Neural cell (in vitro differentiated cells): ENCODE results near the gene RIPPLY3. TPM values are rescaled to one million over a fixed set of nuclear protein-coding genes. Genes with fewer than 3 reads are reported as not detected.
A peak's percentile ranks its signal among the peaks of the same experiment; 100 is the strongest.

Experiments
- H2AFZ ChIP-seq: fragments of 200-600, 300-800 bp; sonication (generic), shearing (Covaris generic); 2 replicates; pipeline ENCODE4 v1.6.0; 2014; ENCODE audit warnings: low read depth, mild to moderate bottlenecking, antibody characterized with exemption, low read length, moderate library complexity
- H3F3A ChIP-seq: fragments of 200-600 bp; shearing (Covaris generic); 2 replicates; pipeline ENCODE4 v1.6.1; 2016; ENCODE audit warnings: mild to moderate bottlenecking, moderate library complexity, mixed read lengths, antibody characterized with exemption, low read length; ENCODE audit not compliant: insufficient read depth, poor library complexity, severe bottlenecking
- H3K27ac ChIP-seq: fragments of 200-600, 300-800 bp; sonication (generic), shearing (Covaris generic); 2 replicates; pipeline ENCODE4 v1.5.1; 2014; ENCODE audit warnings: mild to moderate bottlenecking, low read length, moderate library complexity
- H3K27me3 ChIP-seq: fragments of 300-800, 200-600 bp; sonication (generic), shearing (Covaris generic); 2 replicates; pipeline ENCODE4 v1.6.0; 2014; ENCODE audit warnings: mild to moderate bottlenecking, low read depth, low read length, moderate library complexity; ENCODE audit not compliant: insufficient read depth
- H3K36me3 ChIP-seq: fragments of 300-800, 200-600 bp; sonication (generic), shearing (Covaris generic); 2 replicates; pipeline ENCODE4 v1.5.1; 2014; ENCODE audit warnings: mild to moderate bottlenecking, antibody characterized with exemption, low read length, moderate library complexity; ENCODE audit not compliant: insufficient read depth
- H3K4me2 ChIP-seq: fragments of 300-800, 200-600 bp; sonication (generic), shearing (Covaris generic); 2 replicates; pipeline ENCODE4 v1.6.0; 2014; ENCODE audit warnings: mild to moderate bottlenecking, low read length
- H3K4me3 ChIP-seq: fragments of 300-800, 200-600 bp; sonication (generic), shearing (Covaris generic); 2 replicates; pipeline ENCODE4 v1.5.1; 2014; ENCODE audit warnings: mild to moderate bottlenecking, low read length, moderate library complexity
- H3K79me2 ChIP-seq: fragments of 200-600 bp; shearing (Covaris generic); replicated peaks from 2 replicates; pipeline ENCODE4 v1.6.0; 2014; ENCODE audit warnings: mild to moderate bottlenecking, low read length, moderate library complexity; ENCODE audit not compliant: insufficient read depth
- H3K9ac ChIP-seq: fragments of 300-800, 200-600 bp; sonication (generic), shearing (Covaris generic); 2 replicates; pipeline ENCODE4 v1.6.1; 2016; ENCODE audit warnings: mild to moderate bottlenecking, low read length, mixed read lengths
- H3K9me2 ChIP-seq: fragments of 200-600 bp; shearing (Covaris generic); 2 replicates; pipeline ENCODE4 v1.6.1; 2016; ENCODE audit warnings: mild to moderate bottlenecking, low read length, mixed read lengths; ENCODE audit not compliant: insufficient read depth
- H3K9me3 ChIP-seq: fragments of 200-600, 300-800 bp; sonication (generic), shearing (Covaris generic); 2 replicates; pipeline ENCODE4 v1.6.1; 2016; ENCODE audit warnings: mild to moderate bottlenecking, mixed run types, low read length, moderate library complexity, mixed read lengths
- H4K20me1 ChIP-seq: fragments of 200-600 bp; shearing (Covaris generic); 2 replicates; pipeline ENCODE4 v1.6.1; 2016; ENCODE audit warnings: mild to moderate bottlenecking, mixed run types; ENCODE audit not compliant: insufficient read depth
- CTCF ChIP-seq: fragments of 450-650 bp; IDR thresholded peaks from 2 replicates; pipeline ENCODE4 v1.5.1; 2014; ENCODE audit warnings: antibody characterized with exemption, mild to moderate bottlenecking, moderate library complexity; ENCODE audit not compliant: poor library complexity, severe bottlenecking
- EP300 ChIP-seq: fragments of 450-650 bp; conservative IDR thresholded peaks from 2 replicates; pipeline ENCODE4 v1.6.1; 2014; ENCODE audit warnings: antibody characterized with exemption, mild to moderate bottlenecking, moderate library complexity; ENCODE audit not compliant: poor library complexity, severe bottlenecking
- EZH2 ChIP-seq: fragments of 200-600, 300-800 bp; shearing (Covaris generic), sonication (generic); IDR thresholded peaks from 2 replicates; pipeline ENCODE4 v1.6.1; 2014; ENCODE audit warnings: antibody characterized with exemption, low read length, borderline replicate concordance, mild to moderate bottlenecking; ENCODE audit not compliant: insufficient read depth, poor library complexity, severe bottlenecking
- MXI1 ChIP-seq: fragments of 450-650 bp; conservative IDR thresholded peaks from 2 replicates; pipeline ENCODE4 v1.6.1; 2014; ENCODE audit warnings: antibody characterized with exemption, mild to moderate bottlenecking; ENCODE audit not compliant: poor library complexity, severe bottlenecking
- POLR2AphosphoS5 ChIP-seq: IDR thresholded peaks from 2 replicates; pipeline ENCODE4 v1.6.1; 2012
- RAD21 ChIP-seq: fragments of 450-650 bp; conservative IDR thresholded peaks from 2 replicates; pipeline ENCODE4 v1.6.1; 2014; ENCODE audit warnings: antibody characterized with exemption, mild to moderate bottlenecking, moderate library complexity
- REST ChIP-seq: IDR thresholded peaks from 2 replicates; pipeline ENCODE4 v1.6.1; 2012; ENCODE audit warnings: borderline replicate concordance
- SMC3 ChIP-seq: fragments of 450-650 bp; conservative IDR thresholded peaks from 2 replicates; pipeline ENCODE4 v1.6.1; 2014; ENCODE audit warnings: antibody characterized with exemption, mild to moderate bottlenecking, moderate library complexity; ENCODE audit not compliant: poor library complexity
- TAF1 ChIP-seq: IDR thresholded peaks from 2 replicates; pipeline ENCODE4 v1.6.1; 2012; ENCODE audit warnings: low read depth
- polyA plus RNA-seq: library from polyadenylated mRNA; depleted of rRNA; stranded (reverse); fragments of >200 nt; gene quantifications from 2 replicates; pipeline ENCODE4 v1.2.3, GENCODE V29; 2014

RIPPLY3 gene
- polyA plus RNA-seq, 1 donor from 2014 or later, result 0.24 TPM

GRCh38 chr21:36989699-36990507 lies 16.6 kb upstream of the RIPPLY3 start:
- peak overlapping the region; percentile 79 for H3K9ac ChIP-seq

More at GRCh38 chr21:36989699-36990507, 16.6 kb upstream of the RIPPLY3 start:
- H3K36me3 ChIP-seq, result no peaks in the 10 kb centered on the region
- peak; percentile 39 for TF ChIP-seq TAF1
- peak; percentile 98 for TF ChIP-seq CTCF
- no peak for TF ChIP-seq POLR2AphosphoS5
- no peak for TF ChIP-seq REST
- peak; percentile 84 for TF ChIP-seq RAD21
- no peak for TF ChIP-seq EZH2
- TF ChIP-seq EP300, result peak; percentile 60
- TF ChIP-seq SMC3, result peak; percentile 97
- peak; percentile 72 for TF ChIP-seq MXI1
- no peaks in the 10 kb centered on the region for H3K9me3 ChIP-seq
- no peaks in the 10 kb centered on the region for H4K20me1 ChIP-seq
- peak overlapping the region; percentile 77 for H3K27ac ChIP-seq
- peaks cover 3% of the 10 kb centered on the region for H3F3A ChIP-seq
- H3K4me3 ChIP-seq, result peak overlapping the region; percentile 74
- no peak overlapping the region for H3K4me2 ChIP-seq
- H3K27me3 ChIP-seq, result no peaks in the 10 kb centered on the region
- no peaks in the 10 kb centered on the region for H3K9me2 ChIP-seq
- H2AFZ ChIP-seq, result peak overlapping the region; percentile 90
- no peaks in the 10 kb centered on the region for H3K79me2 ChIP-seq
